ENCODE data around the gene CD63.

Gene CD63

GRCh38 chr12:55687746-55688145 is 41.1 kb downstream of the CD63 start:
- Histone ChIP-seq H3K27me3 (ENCODE audit: control insufficient read depth in 1 of 2, insufficient read depth in 2 of 2, low read length in 2 of 2) (no peaks in the 10 kb centered on the region), H3K36me3 (ENCODE audit: control insufficient read depth in 1 of 2, insufficient read depth in 2 of 2, low read length in 2 of 2) (peaks cover 0 to 26% of the 10 kb centered on the region in 2 donors), H3K9me3 (ENCODE audit: control insufficient read depth in 1 of 2, low read length in 2 of 2) (no peaks in the 10 kb centered on the region), H3K27ac (ENCODE audit: low read depth, low read length) (no peak overlapping the region), H3K4me3 (ENCODE audit: low read depth in 1 of 2, low read length in 2 of 2) (no peak overlapping the region), H3K4me1 (ENCODE audit: control insufficient read depth in 1 of 2, insufficient read depth in 2 of 2, low read length in 2 of 2) (peaks cover 3% of the 10 kb centered on the region in 2 donors), H3K9ac (ENCODE audit: low read depth in 1 of 2, low read length in 2 of 2) (no peak overlapping the region)

DNA sequence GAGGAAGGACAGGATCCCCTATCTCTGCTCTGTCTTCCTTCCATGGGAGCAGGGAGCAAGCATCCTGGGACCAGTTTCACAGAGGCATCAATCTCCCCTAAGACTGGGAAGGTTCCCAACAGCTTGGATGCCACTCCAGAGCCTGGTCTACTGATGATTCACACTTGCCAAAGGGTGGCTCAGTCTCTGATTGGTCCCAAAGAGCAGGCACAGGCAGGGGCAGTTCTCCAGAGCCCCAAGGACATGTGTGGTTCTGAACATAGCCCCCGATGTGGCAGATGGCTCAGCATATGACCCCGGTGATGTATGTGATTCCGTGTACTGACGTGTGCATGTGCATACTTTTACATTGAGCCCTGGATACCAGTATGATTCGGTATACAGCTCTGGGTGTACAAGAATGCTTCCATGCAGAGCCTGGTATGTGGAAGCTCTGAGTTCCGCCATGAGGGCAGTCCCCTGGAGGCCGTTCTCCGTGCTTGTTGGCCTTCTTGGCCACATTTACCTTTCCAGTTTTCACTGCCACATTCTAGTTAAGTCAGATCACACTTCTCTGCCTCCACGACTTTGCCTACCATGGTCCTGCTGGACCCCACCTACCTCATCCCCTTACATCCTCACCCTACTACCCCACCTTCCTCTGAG is 42.3 kb downstream of the CD63 start:
- peaks cover 3 to 7% of the 10 kb centered on the region in 2 donors for H3K4me1 ChIP-seq (ENCODE audit: control insufficient read depth in 1 of 2, insufficient read depth in 2 of 2, low read length in 2 of 2)
- H3K27me3 ChIP-seq (ENCODE audit: control insufficient read depth in 1 of 2, insufficient read depth in 2 of 2, low read length in 2 of 2): no peaks in the 10 kb centered on the region
- peaks cover 0 to 23% of the 10 kb centered on the region in 2 donors for H3K36me3 ChIP-seq (ENCODE audit: control insufficient read depth in 1 of 2, insufficient read depth in 2 of 2, low read length in 2 of 2)
- no peak overlapping the region for H3K9ac ChIP-seq (ENCODE audit: low read depth in 1 of 2, low read length in 2 of 2)
- no peak overlapping the region for H3K27ac ChIP-seq (ENCODE audit: low read depth, low read length)
- no peak overlapping the region for H3K4me3 ChIP-seq (ENCODE audit: low read depth in 1 of 2, low read length in 2 of 2)
- H3K9me3 ChIP-seq (ENCODE audit: control insufficient read depth in 1 of 2, low read length in 2 of 2): no peaks in the 10 kb centered on the region

DNA sequence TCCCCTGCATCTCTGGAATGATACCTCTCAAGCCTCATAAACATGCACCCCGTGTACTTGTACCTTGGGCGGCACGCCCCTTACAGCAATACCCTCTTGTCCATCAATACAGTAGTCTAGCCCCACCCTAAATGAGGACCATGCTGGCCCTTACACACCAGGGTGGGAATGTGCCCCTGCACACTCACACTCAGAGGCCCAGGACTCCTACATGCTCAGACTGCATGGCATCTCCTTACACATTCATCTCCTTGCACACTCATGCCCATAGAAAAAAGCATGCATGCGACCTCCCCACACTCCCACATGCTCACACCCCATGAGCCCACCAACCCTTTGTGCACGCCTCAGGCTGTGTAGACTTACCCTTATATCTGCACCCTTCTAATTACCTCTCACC is 43.1 kb downstream of the CD63 start:
- Histone ChIP-seq H3K4me3 (ENCODE audit: low read depth in 1 of 2, low read length in 2 of 2) (no peak overlapping the region), H3K9ac (ENCODE audit: low read depth in 1 of 2, low read length in 2 of 2) (no peak overlapping the region), H3K36me3 (ENCODE audit: control insufficient read depth in 1 of 2, insufficient read depth in 2 of 2, low read length in 2 of 2) (peaks cover 0 to 23% of the 10 kb centered on the region in 2 donors), H3K9me3 (ENCODE audit: control insufficient read depth in 1 of 2, low read length in 2 of 2) (no peaks in the 10 kb centered on the region), H3K27me3 (ENCODE audit: control insufficient read depth in 1 of 2, insufficient read depth in 2 of 2, low read length in 2 of 2) (no peaks in the 10 kb centered on the region), H3K27ac (ENCODE audit: low read depth, low read length) (no peak overlapping the region), H3K4me1 (ENCODE audit: control insufficient read depth in 1 of 2, insufficient read depth in 2 of 2, low read length in 2 of 2) (peaks cover 9 to 13% of the 10 kb centered on the region in 2 donors)

DNA sequence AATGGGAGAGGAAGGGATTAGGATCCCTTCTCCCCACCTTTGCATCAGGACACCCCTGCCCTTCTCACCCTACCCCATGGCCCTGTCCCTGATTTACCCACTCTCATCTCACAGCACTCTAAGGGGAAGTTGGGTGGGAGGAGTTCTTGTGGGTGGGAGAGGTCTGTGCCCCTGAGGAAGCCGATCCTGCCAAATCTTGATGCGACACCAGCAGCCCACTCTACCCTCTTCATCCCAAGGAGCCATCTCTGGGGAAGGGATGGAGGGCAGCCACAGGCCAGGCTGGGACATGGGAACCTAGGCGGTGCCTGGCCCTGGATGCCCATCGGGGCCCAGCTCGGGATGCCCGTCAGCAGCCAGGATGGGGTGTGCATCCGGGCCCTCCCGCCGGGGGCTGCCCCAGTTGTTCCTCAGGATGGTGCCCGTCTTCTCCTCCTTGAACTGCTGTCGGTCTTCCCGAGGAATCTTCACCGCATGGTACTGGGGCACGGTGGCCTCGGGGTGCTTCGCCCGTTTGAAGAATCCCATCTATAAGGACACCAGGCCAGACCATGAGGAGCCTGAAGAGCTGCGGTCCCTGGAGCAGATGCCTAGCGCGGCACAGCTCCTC is 43.9 kb downstream of the CD63 start:
- Histone ChIP-seq H3K4me1 (ENCODE audit: control insufficient read depth in 1 of 2, insufficient read depth in 2 of 2, low read length in 2 of 2) (peaks cover 9 to 13% of the 10 kb centered on the region in 2 donors), H3K36me3 (ENCODE audit: control insufficient read depth in 1 of 2, insufficient read depth in 2 of 2, low read length in 2 of 2) (peaks cover 0 to 23% of the 10 kb centered on the region in 2 donors), H3K27ac (ENCODE audit: low read depth, low read length) (no peak overlapping the region), H3K9ac (ENCODE audit: low read depth in 1 of 2, low read length in 2 of 2) (no peak overlapping the region), H3K27me3 (ENCODE audit: control insufficient read depth in 1 of 2, insufficient read depth in 2 of 2, low read length in 2 of 2) (no peaks in the 10 kb centered on the region), H3K4me3 (ENCODE audit: low read depth in 1 of 2, low read length in 2 of 2) (no peak overlapping the region), H3K9me3 (ENCODE audit: control insufficient read depth in 1 of 2, low read length in 2 of 2) (no peaks in the 10 kb centered on the region)

- peaks cover 0 to 23% of the 10 kb centered on the region in 2 donors for H3K36me3 ChIP-seq (ENCODE audit: control insufficient read depth in 1 of 2, insufficient read depth in 2 of 2, low read length in 2 of 2)
- no peak overlapping the region for H3K27ac ChIP-seq (ENCODE audit: low read depth, low read length)
- H3K9me3 ChIP-seq (ENCODE audit: control insufficient read depth in 1 of 2, low read length in 2 of 2): no peaks in the 10 kb centered on the region
- no peak overlapping the region for H3K9ac ChIP-seq (ENCODE audit: low read depth in 1 of 2, low read length in 2 of 2)
- H3K27me3 ChIP-seq (ENCODE audit: control insufficient read depth in 1 of 2, insufficient read depth in 2 of 2, low read length in 2 of 2): no peaks in the 10 kb centered on the region
- no peak overlapping the region for H3K4me3 ChIP-seq (ENCODE audit: low read depth in 1 of 2, low read length in 2 of 2)
- peaks cover 9 to 13% of the 10 kb centered on the region in 2 donors for H3K4me1 ChIP-seq (ENCODE audit: control insufficient read depth in 1 of 2, insufficient read depth in 2 of 2, low read length in 2 of 2)
Observed at GRCh38 chr12:55683676-55684075, 45.1 kb downstream of the CD63 start.

DNA sequence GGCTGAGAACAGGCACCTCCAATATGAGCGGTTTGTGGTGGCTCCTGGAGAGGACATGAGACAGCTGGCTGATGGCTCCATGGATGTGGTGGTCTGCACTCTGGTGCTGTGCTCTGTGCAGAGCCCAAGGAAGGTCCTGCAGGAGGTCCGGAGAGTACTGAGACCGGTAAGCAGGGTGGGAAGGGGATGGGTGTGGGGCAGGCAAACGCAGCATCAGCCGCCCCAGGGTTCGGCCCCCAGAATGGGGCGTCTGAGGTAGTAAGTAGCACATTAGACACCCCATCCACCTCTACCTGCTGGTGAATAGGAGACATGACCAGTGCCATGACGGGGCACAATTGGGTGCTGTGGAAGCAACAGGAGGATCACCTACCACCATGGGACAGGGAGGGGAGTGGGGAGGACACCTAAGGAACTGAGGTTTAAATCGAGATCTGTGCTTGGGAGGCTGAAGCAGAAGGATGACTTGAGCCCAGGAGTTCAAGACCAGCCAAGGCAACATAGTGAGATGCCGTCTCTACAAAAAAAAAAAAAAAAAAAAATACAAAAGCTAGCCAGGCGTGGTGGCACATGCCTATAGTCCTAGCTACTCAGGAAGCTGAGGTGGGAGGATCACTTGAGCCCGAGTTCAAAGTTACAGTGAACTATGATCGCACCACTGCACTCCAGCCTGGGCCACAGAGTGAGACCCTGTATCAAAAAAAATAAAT is 46.6 kb downstream of the CD63 start:
- Histone ChIP-seq H3K36me3 (ENCODE audit: control insufficient read depth in 1 of 2, insufficient read depth in 2 of 2, low read length in 2 of 2) (peaks cover 0 to 18% of the 10 kb centered on the region in 2 donors), H3K27me3 (ENCODE audit: control insufficient read depth in 1 of 2, insufficient read depth in 2 of 2, low read length in 2 of 2) (no peaks in the 10 kb centered on the region), H3K9me3 (ENCODE audit: control insufficient read depth in 1 of 2, low read length in 2 of 2) (no peaks in the 10 kb centered on the region), H3K27ac (ENCODE audit: low read depth, low read length) (no peak overlapping the region), H3K9ac (ENCODE audit: low read depth in 1 of 2, low read length in 2 of 2) (peak overlapping the region; percentile 1 to 63), H3K4me1 (ENCODE audit: control insufficient read depth in 1 of 2, insufficient read depth in 2 of 2, low read length in 2 of 2) (peaks cover 9 to 13% of the 10 kb centered on the region in 2 donors), H3K4me3 (ENCODE audit: low read depth in 1 of 2, low read length in 2 of 2) (peak overlapping the region; percentile 83 to 86)

DNA sequence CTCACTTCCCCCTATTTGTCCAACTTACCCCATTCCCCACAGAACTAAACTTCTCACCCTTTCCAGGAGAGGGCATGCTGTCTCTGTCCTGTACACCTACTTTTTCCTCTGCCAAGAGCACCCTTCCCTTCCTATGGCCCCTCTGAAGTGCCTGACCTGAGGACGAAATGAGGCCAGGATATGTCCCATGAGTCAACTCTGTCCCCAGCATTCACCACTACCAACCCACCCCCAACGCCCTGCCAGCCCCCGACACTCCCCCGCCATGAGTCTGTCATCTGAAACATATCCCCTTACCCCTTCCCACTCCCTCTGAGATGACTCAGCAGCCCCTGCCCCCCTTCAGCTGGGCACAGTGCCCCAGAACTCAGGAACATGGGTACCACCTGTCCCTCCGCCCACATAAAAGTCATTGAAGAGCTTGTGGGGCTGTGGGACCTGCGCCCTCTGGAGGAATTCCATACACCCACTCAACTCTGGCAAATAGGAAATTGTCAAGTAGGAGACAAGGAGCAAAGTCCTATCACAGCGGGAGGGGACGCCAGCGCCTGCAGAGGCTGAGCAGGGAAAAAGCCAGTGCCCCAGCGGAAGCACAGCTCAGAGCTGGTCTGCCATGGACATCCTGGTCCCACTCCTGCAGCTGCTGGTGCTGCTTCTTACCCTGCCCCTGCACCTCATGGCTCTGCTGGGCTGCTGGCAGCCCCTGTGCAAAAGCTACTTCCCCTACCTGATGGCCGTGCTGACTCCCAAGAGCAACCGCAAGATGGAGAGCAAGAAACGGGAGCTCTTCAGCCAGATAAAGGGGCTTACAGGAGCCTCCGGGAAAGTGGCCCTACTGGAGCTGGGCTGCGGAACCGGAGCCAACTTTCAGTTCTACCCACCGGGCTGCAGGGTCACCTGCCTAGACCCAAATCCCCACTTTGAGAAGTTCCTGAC is 47.4 kb downstream of the CD63 start:
- Histone ChIP-seq H3K27ac (ENCODE audit: low read depth, low read length) (no peak overlapping the region), H3K9ac (ENCODE audit: low read depth in 1 of 2, low read length in 2 of 2) (peak overlapping the region; percentile 1 to 63), H3K4me1 (ENCODE audit: control insufficient read depth in 1 of 2, insufficient read depth in 2 of 2, low read length in 2 of 2) (peaks cover 9 to 13% of the 10 kb centered on the region in 2 donors), H3K9me3 (ENCODE audit: control insufficient read depth in 1 of 2, low read length in 2 of 2) (no peaks in the 10 kb centered on the region), H3K4me3 (ENCODE audit: low read depth in 1 of 2, low read length in 2 of 2) (peak overlapping the region; percentile 83 to 86), H3K27me3 (ENCODE audit: control insufficient read depth in 1 of 2, insufficient read depth in 2 of 2, low read length in 2 of 2) (no peaks in the 10 kb centered on the region), H3K36me3 (ENCODE audit: control insufficient read depth in 1 of 2, insufficient read depth in 2 of 2, low read length in 2 of 2) (peaks cover 0 to 18% of the 10 kb centered on the region in 2 donors)

DNA sequence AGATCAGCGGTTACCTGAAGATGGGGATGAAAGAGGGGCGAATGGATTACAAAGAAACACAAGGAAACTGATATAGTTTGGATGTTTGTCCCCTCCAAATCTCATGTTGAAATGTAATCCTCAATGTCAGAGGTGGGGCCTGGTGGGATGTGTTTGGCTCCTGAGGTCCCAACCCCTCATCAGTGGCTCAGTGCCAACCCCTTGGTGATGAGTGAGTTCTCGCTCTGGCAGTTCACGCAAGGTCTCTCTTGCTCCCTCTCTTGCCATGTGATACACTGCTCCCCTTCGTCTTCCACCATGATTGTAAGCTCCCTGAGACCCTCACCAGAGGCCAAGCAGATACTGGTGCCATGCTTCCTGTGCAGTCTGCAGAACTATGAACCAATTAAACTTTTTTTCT is 49.1 kb downstream of the CD63 start:
- Histone ChIP-seq H3K4me1 (ENCODE audit: control insufficient read depth in 1 of 2, insufficient read depth in 2 of 2, low read length in 2 of 2) (peaks cover 9 to 13% of the 10 kb centered on the region in 2 donors), H3K27ac (ENCODE audit: low read depth, low read length) (no peak overlapping the region), H3K4me3 (ENCODE audit: low read depth in 1 of 2, low read length in 2 of 2) (no peak overlapping the region), H3K36me3 (ENCODE audit: control insufficient read depth in 1 of 2, insufficient read depth in 2 of 2, low read length in 2 of 2) (peaks cover 0 to 3% of the 10 kb centered on the region in 2 donors), H3K9me3 (ENCODE audit: control insufficient read depth in 1 of 2, low read length in 2 of 2) (no peaks in the 10 kb centered on the region), H3K27me3 (ENCODE audit: control insufficient read depth in 1 of 2, insufficient read depth in 2 of 2, low read length in 2 of 2) (no peaks in the 10 kb centered on the region), H3K9ac (ENCODE audit: low read depth in 1 of 2, low read length in 2 of 2) (no peak overlapping the region)

GRCh38 chr12:55676707-55677106 is 52.1 kb downstream of the CD63 start:
- Histone ChIP-seq H3K4me3 (ENCODE audit: low read depth in 1 of 2, low read length in 2 of 2) (no peak overlapping the region), H3K9me3 (ENCODE audit: control insufficient read depth in 1 of 2, low read length in 2 of 2) (no peaks in the 10 kb centered on the region), H3K27ac (ENCODE audit: low read depth, low read length) (no peak overlapping the region), H3K4me1 (ENCODE audit: control insufficient read depth in 1 of 2, insufficient read depth in 2 of 2, low read length in 2 of 2) (peaks cover 11 to 13% of the 10 kb centered on the region in 2 donors), H3K36me3 (ENCODE audit: control insufficient read depth in 1 of 2, insufficient read depth in 2 of 2, low read length in 2 of 2) (no peaks in the 10 kb centered on the region), H3K27me3 (ENCODE audit: control insufficient read depth in 1 of 2, insufficient read depth in 2 of 2, low read length in 2 of 2) (no peaks in the 10 kb centered on the region), H3K9ac (ENCODE audit: low read depth in 1 of 2, low read length in 2 of 2) (no peak overlapping the region)
